COLO668 (cell line): ENCODE data around the gene S100P.
A peak's percentile ranks its signal among the peaks of the same experiment; 100 is the strongest.
"Not testable (repeated sequence)": the region's sequence is repeated elsewhere in the genome, so short reads cannot be mapped to it uniquely, and the experiment has no call there.

ENCODE experiments used
- DNase-seq: peaks from one replicate; lab custom pipeline; 2025; ENCODE audit not compliant: unreplicated experiment; lab: John Stamatoyannopoulos, UW

The S100P gene

GRCh38 chr4:6693231-6694176, at the start of gene S100P:
Gene S100P (plus strand): TSS chr4:6693878. CDS start chr4:6693933, 55 bp downstream.
- no peak for DNase-seq

GRCh38 chr4:6644792-6645530, 48.7 kb upstream of the S100P start:
- DNase-seq = no peak

GRCh38 chr4:6647169-6647568, 46.5 kb upstream of the S100P start:
- no peak for DNase-seq

GRCh38 chr4:6647582-6648230, 46.0 kb upstream of the S100P start:
- DNase-seq = no peak

- DNase-seq = no peak
Measured at GRCh38 chr4:6649216-6649615, 44.5 kb upstream of the S100P start.

- DNase-seq = not testable (repeated sequence)
Measured at GRCh38 chr4:6654211-6654610, 39.5 kb upstream of the S100P start.

- DNase-seq = not testable (repeated sequence)
Measured at GRCh38 chr4:6655291-6655690, 38.4 kb upstream of the S100P start.

GRCh38 chr4:6655924-6656323, 37.8 kb upstream of the S100P start:
- no peak for DNase-seq

GRCh38 chr4:6657242-6658208, 36.2 kb upstream of the S100P start:
- DNase-seq = no peak

GRCh38 chr4:6658209-6658595, 35.5 kb upstream of the S100P start:
- no peak for DNase-seq

GRCh38 chr4:6658597-6659075, 35.0 kb upstream of the S100P start:
- no peak for DNase-seq

GRCh38 chr4:6659897-6660296, 33.8 kb upstream of the S100P start:
- no peak for DNase-seq

- no peak for DNase-seq
Measured at GRCh38 chr4:6660430-6660829, 33.2 kb upstream of the S100P start.

GRCh38 chr4:6662591-6662990, 31.1 kb upstream of the S100P start:
- no peak for DNase-seq

- no peak for DNase-seq
Measured at GRCh38 chr4:6663596-6664393, 29.9 kb upstream of the S100P start.

GRCh38 chr4:6665320-6665654, 28.4 kb upstream of the S100P start:
- DNase-seq = no peak

- peak; percentile 30 for DNase-seq
Measured at GRCh38 chr4:6668391-6668790, 25.3 kb upstream of the S100P start.

GRCh38 chr4:6671648-6672047, 22.0 kb upstream of the S100P start:
- no peak for DNase-seq

- DNase-seq = no peak
Measured at GRCh38 chr4:6672131-6672530, 21.5 kb upstream of the S100P start.
